ENCODE measurements around the gene TUBB3. TPM values are rescaled to one million over a fixed set of nuclear protein-coding genes. Genes with fewer than 3 reads are reported as not detected.
"Not testable (repeated sequence)": the region's sequence is repeated elsewhere in the genome, so short reads cannot be mapped to it uniquely, and the experiment has no call there.

Gene TUBB3
- total and polyA plus RNA-seq, 2 of the 8 experiments (the other 6 are each of a cell fraction or from before 2014, with no cell fraction given) = 275 to 393 TPM

DNA sequence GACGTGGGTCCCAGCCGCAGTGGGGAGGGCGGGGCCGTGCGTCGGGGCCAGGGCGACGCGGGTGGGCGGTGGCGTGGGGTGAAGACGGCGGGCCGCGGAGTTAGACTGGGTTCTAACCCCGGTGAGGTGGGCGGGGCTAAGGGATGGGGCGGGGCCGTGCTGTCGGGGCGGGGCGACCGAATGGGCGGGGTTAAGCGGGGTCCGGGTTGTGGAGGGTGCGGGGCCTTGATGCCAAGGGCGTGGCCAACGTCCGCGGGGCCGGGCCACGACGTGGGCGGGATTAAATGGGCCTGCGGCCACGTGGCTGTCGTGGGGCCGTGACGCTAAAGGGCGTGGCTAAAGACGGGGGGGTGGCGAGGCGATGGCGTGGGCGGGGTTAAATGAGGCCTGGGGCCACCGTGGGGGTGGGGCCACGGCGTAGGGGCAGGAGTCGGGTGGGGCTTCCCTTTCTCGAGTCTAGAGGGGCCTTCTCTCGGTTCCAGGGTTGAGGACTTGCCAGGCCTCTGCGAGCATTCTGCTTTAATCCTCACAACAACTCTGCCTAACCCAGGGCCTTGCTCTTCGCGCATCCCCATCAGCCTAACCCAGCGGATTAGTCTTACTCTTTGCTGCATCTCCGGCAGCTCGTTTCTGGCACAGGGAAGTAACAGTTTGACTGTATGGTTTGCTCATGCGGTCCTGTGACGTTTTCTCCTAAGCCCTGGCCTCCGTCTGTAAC, 49.0 kb upstream of the TUBB3 start (continued):
- no peak for TF ChIP-seq RAD21 (IDR thresholded peaks at IDR 0.05 in 1 of 2, conservative IDR thresholded peaks at IDR 0.05 in 1 of 2; ENCODE audit: low read depth in 2 of 2, low read length in 2 of 2)
- TF ChIP-seq GABPA (IDR thresholded peaks at IDR 0.05; ENCODE audit: borderline replicate concordance, insufficient read depth, low read length) = no peak
- TF ChIP-seq HDAC6 (IDR thresholded peaks at IDR 0.05; ENCODE audit: low read depth, low read length) = no peak
- no peak for TF ChIP-seq CBX5 (IDR thresholded peaks at IDR 0.05; ENCODE audit: low read depth, low read length)
- no peak for TF ChIP-seq SIX5 (IDR thresholded peaks at IDR 0.05; ENCODE audit: low read depth, low read length)

DNA sequence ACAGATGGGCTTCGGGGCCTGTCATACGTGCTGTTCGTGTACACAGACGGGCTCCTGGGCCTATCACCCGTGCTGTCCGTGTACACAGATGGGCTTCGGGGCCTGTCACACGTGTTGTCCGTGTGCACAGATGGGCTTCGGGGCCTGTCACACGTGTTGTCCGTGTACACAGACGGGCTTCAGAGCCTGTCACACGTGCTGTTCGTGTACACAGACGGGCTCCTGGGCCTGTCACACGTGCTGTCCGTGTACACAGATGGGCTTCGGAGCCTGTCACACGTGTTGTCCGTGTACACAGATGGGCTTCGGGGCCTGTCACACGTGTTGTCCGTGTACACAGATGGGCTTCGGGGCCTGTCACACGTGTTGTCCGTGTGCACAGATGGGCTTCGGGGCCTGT, 44.0 kb upstream of the TUBB3 start:
- Histone ChIP-seq H3K36me3 (ENCODE audit: control insufficient read depth in 2 of 4, insufficient read depth in 4 of 4, low read length in 3 of 4) (peaks cover 7 to 36% (median 16%) of the 10 kb centered on the region in 4 experiments), H4K20me1 (replicated peaks in 1 of 2; ENCODE audit: control insufficient read depth in 1 of 2, insufficient read depth in 2 of 2, low read length in 2 of 2) (peaks cover 0 to 14% of the 10 kb centered on the region in 2 experiments), H3K79me1 (ENCODE audit: low read depth, low read length) (peaks cover 12% of the 10 kb centered on the region), H3K79me2 (ENCODE audit: control insufficient read depth in 1 of 2, insufficient read depth in 2 of 2, low read length in 2 of 2) (peaks cover 3 to 46% of the 10 kb centered on the region in 2 experiments)
- H2AK5ac ChIP-seq (ENCODE audit: low read depth, low read length); H3K9ac ChIP-seq (replicated peaks in 1 of 4; ENCODE audit: extremely low read depth in 1 of 4, low read depth in 3 of 4, low read length in 3 of 4); H3K14ac ChIP-seq (ENCODE audit: insufficient read length); H2BK20ac ChIP-seq (ENCODE audit: low read length); H3K23ac ChIP-seq (ENCODE audit: insufficient read length); H3K23me2 ChIP-seq (ENCODE audit: low read depth, low read length); H4K8ac ChIP-seq (ENCODE audit: extremely low read depth, insufficient read depth, low read length); H3K27ac ChIP-seq (ENCODE audit: low read depth, low read length); H3K18ac ChIP-seq (ENCODE audit: extremely low read depth, low read length); DNase-seq (ENCODE audit: low read depth in 1 of 2, low spot score in 2 of 2); H4K5ac ChIP-seq (ENCODE audit: insufficient read length, low read depth, low read length); H2BK12ac ChIP-seq (ENCODE audit: low read depth, low read length); H3K4me1 ChIP-seq (replicated peaks in 1 of 4; ENCODE audit: control insufficient read depth in 3 of 4, insufficient read depth in 4 of 4, low read length in 3 of 4); H2BK5ac ChIP-seq (ENCODE audit: low read depth, low read length); H3K4me3 ChIP-seq (ENCODE audit: extremely low read depth in 1 of 4, insufficient read depth in 2 of 4, low read depth in 3 of 4, low read length in 4 of 4); H3K4ac ChIP-seq (replicated peaks; ENCODE audit: insufficient read length, low read depth, low read length); H2BK120ac ChIP-seq (replicated peaks; ENCODE audit: low read depth, low read length); CTCF ChIA-PET (ENCODE audit: partially characterized antibody); H2BK15ac ChIP-seq (ENCODE audit: low read length); H2AFZ ChIP-seq (ENCODE audit: low read length); H3K9me3 ChIP-seq (ENCODE audit: insufficient read depth in 2 of 2, low read depth in 1 of 2, low read length in 1 of 2); H4K91ac ChIP-seq (replicated peaks; ENCODE audit: insufficient read length, low read length); H3K4me2 ChIP-seq (ENCODE audit: insufficient read depth in 1 of 2, low read depth in 2 of 2, low read length in 2 of 2); H3K56ac ChIP-seq (replicated peaks; ENCODE audit: insufficient read length, low read depth, low read length); H3K27me3 ChIP-seq (replicated peaks in 1 of 4; ENCODE audit: control insufficient read depth in 3 of 4, extremely low read depth in 1 of 4, insufficient read depth in 3 of 4, low read length in 3 of 4); FAIRE-seq: not testable (repeated sequence)
- WGBS, 2 experiments (ENCODE audit: extremely low coverage in 1 of 2, insufficient coverage in 1 of 2, insufficient read length in 1 of 2, insufficient replicate concordance in 2 of 2, low coverage in 1 of 2, low lambda C conversion rate in 2 of 2, missing lambda C conversion rate in 1 of 2) = 96% methylated on average over 27 of the region's 28 CpGs; no CpG with 5 or more reads in 1 of the 2 experiments
- POLR2A ChIA-PET (ENCODE audit: partially characterized antibody) = interaction anchor here (0.7 kb wide), 1 partner anchor 112 kb away, joined by 3 read pairs; no protein-coding TSS in a partner anchor
